ENCODE data around the gene CYP4F8. TPM values are rescaled to one million over a fixed set of nuclear protein-coding genes. Genes with fewer than 3 reads are reported as not detected.
"Not testable (repeated sequence)": the region's sequence is repeated elsewhere in the genome, so short reads cannot be mapped to it uniquely, and the experiment has no call there.

The CYP4F8 gene
- polyA plus RNA-seq, 1 of the 3 experiments (the other 2 are of a cell fraction) = not detected

- TF ChIP-seq SIN3A (IDR thresholded peaks at IDR 0.05; ENCODE audit: borderline replicate concordance, low read depth, low read length) (no peak), PBX3 (IDR thresholded peaks at IDR 0.05) (no peak), REST (IDR thresholded peaks at IDR 0.05; ENCODE audit: low read depth, low read length) (no peak), GABPA (IDR thresholded peaks at IDR 0.05; ENCODE audit: low read depth) (no peak), MEF2A (IDR thresholded peaks at IDR 0.05; ENCODE audit: borderline replicate concordance, low read depth) (no peak), SMC3 (IDR thresholded peaks at IDR 0.05; ENCODE audit: low read depth, low read length) (no peak), USF1 (IDR thresholded peaks at IDR 0.05; ENCODE audit: borderline replicate concordance, low read depth) (no peak), IRF3 (IDR thresholded peaks at IDR 0.05; ENCODE audit: low read depth, low read length) (no peak)
These were observed 34.5 kb downstream of the CYP4F8 start (continued) for GRCh38 chr19:15649526-15649925.

GRCh38 chr19:15650123-15650522 is 35.1 kb downstream of the CYP4F8 start:
- CTCF ChIA-PET; H3F3A ChIP-seq (replicated peaks; ENCODE audit: insufficient read depth); H3K9me2 ChIP-seq; H3K9me3 ChIP-seq; H3K4me1 ChIP-seq (ENCODE audit: control insufficient read depth in 1 of 2, insufficient read depth in 2 of 2, low read depth in 1 of 2, low read length in 1 of 2); H3K27me3 ChIP-seq (ENCODE audit: insufficient read depth); H3K27ac ChIP-seq (ENCODE audit: low read depth in 2 of 2, low read length in 1 of 2); H3K4me3 ChIP-seq (ENCODE audit: low read depth in 2 of 2, low read length in 1 of 2); H2AFZ ChIP-seq (ENCODE audit: low read depth); H4K20me1 ChIP-seq (ENCODE audit: insufficient read depth); H3K4me2 ChIP-seq; H3K9ac ChIP-seq; POLR2A ChIA-PET; DNase-seq; H3K79me2 ChIP-seq (ENCODE audit: insufficient read depth); H3K36me3 ChIP-seq (replicated peaks in 1 of 2; ENCODE audit: control insufficient read depth in 1 of 2, insufficient read depth in 2 of 2, low read length in 1 of 2): not testable (repeated sequence)

- CTCF ChIA-PET = no interaction called here
- Histone ChIP-seq H3K4me3 (ENCODE audit: low read depth in 2 of 2, low read length in 1 of 2) (no peak overlapping the region), H3K9me2 (no peaks in the 10 kb centered on the region), H2AFZ (ENCODE audit: low read depth) (no peak overlapping the region), H3K27ac (ENCODE audit: low read depth in 2 of 2, low read length in 1 of 2) (no peak overlapping the region), H4K20me1 (ENCODE audit: insufficient read depth) (no peaks in the 10 kb centered on the region), H3F3A (replicated peaks; ENCODE audit: insufficient read depth) (no peaks in the 10 kb centered on the region), H3K27me3 (ENCODE audit: insufficient read depth) (no peaks in the 10 kb centered on the region), H3K9me3 (no peaks in the 10 kb centered on the region), H3K4me1 (ENCODE audit: control insufficient read depth in 1 of 2, insufficient read depth in 2 of 2, low read depth in 1 of 2, low read length in 1 of 2) (no peaks in the 10 kb centered on the region), H3K79me2 (ENCODE audit: insufficient read depth) (no peaks in the 10 kb centered on the region), H3K4me2 (no peak overlapping the region), H3K36me3 (replicated peaks in 1 of 2; ENCODE audit: control insufficient read depth in 1 of 2, insufficient read depth in 2 of 2, low read length in 1 of 2) (no peaks in the 10 kb centered on the region), H3K9ac (no peak overlapping the region)
- DNase-seq = no peak
- 12% methylated on average over 3 of the region's 3 CpGs for WGBS (ENCODE audit: low lambda C conversion rate)
- POLR2A ChIA-PET = no interaction called here
- no peak for TF ChIP-seq PBX3 (IDR thresholded peaks at IDR 0.05)
- no peak for TF ChIP-seq FOXJ3 (CRISPR knock-in tag; IDR thresholded peaks at IDR 0.05)
- TF ChIP-seq YY1 (IDR thresholded peaks at IDR 0.05; ENCODE audit: low read depth) = no peak
- TF ChIP-seq CHD2 (IDR thresholded peaks at IDR 0.05; ENCODE audit: low read length, partially characterized antibody) = no peak
- TF ChIP-seq RCOR1 (IDR thresholded peaks at IDR 0.05; ENCODE audit: low read length) = no peak
- TF ChIP-seq RXRA (IDR thresholded peaks at IDR 0.05; ENCODE audit: borderline replicate concordance, low read depth) = no peak
- TF ChIP-seq MXI1 (IDR thresholded peaks at IDR 0.05; ENCODE audit: low read depth, low read length) = no peak
- no peak for TF ChIP-seq IRF3 (IDR thresholded peaks at IDR 0.05; ENCODE audit: low read depth, low read length)
These were observed 36.8 kb downstream of the CYP4F8 start for GRCh38 chr19:15651791-15652190.

Measured in SK-N-SH (cell line).